Prostate gland (tissue), 2 donors: ENCODE results near the gene BTBD1. TPM values are rescaled to one million over a fixed set of nuclear protein-coding genes. Genes with fewer than 3 reads are reported as not detected.

Source experiments
- DNase-seq: peaks from one replicate; pipeline ENCODE4 v3.0.0-alpha.2; 2019; ENCODE audit warnings: low spot score
- H3K27ac ChIP-seq, 2 donors: fragments of 200-600 bp; sonication (generic); 2 replicates each; pipeline ENCODE4 v1.5.1; 2017 to 2019
- H3K27me3 ChIP-seq: fragments of 200-600 bp; sonication (generic); replicated peaks from 2 replicates; pipeline ENCODE4 v1.5.1; 2019; ENCODE audit not compliant: insufficient read depth
- H3K36me3 ChIP-seq, 2 donors: fragments of 200-600 bp; sonication (generic); 1 replicate in 1 of 2; 2 replicates in 1 of 2; pipeline versions ENCODE4 v1.5.1 to v1.8.1; 2017 to 2019
- H3K4me1 ChIP-seq: fragments of 200-600 bp; sonication (generic); replicated peaks from 2 replicates; pipeline ENCODE4 v1.5.1; 2019
- H3K4me3 ChIP-seq, 2 donors: fragments of 200-600 bp; sonication (generic); 2 replicates each; pipeline ENCODE4 v1.5.1; 2017 to 2019
- H3K9me3 ChIP-seq: fragments of 200-600 bp; sonication (generic); 2 replicates; pipeline ENCODE4 v1.5.1; 2017
- POLR2A ChIP-seq: fragments of 450-650 bp; IDR thresholded peaks from one replicate; pipeline ENCODE4 v1.6.1; 2016; ENCODE audit warnings: antibody characterized with exemption, mild to moderate bottlenecking
- POLR2AphosphoS5 ChIP-seq: sonication (generic); formaldehyde crosslinking; IDR thresholded peaks from one replicate; pipeline ENCODE4 v1.6.1; 2017; ENCODE audit warnings: antibody characterized with exemption
- WGBS: methylation state at CpG from one replicate; pipeline ENCODE4 v1.1.5; 2018; 5-methylcytosine and 5-hydroxymethylcytosine counted together
- intact Hi-C: fragments of 100-400 bp; cut with DNase I; formaldehyde crosslinking; loops from one replicate; pipeline ENCODE4 v1.14.2; 2022
- total RNA-seq, 2 donors: library from RNA; depleted of rRNA; stranded (reverse); fragments of >200 nt; gene quantifications; one replicate each; pipeline ENCODE4 v1.1.0, GENCODE V29; 2016
- TF ChIP-seq, protein P1 (sequence below), 4 experiments: fragments of 200-600 bp in 2 of 4; fragments of 450-650 bp in 2 of 4; sonication (generic) in 2 of 4; IDR thresholded peaks; 1 replicate in 3 of 4; 2 replicates in 1 of 4; pipeline ENCODE4 v1.5.1; 2016 to 2019; ENCODE audit warnings: antibody characterized with exemption in 4 of 4, mild to moderate bottlenecking in 2 of 4, moderate library complexity in 2 of 4

Gene BTBD1
- total RNA-seq, 2 donors from 2014 or later = 56.6 to 71.3 TPM

DNA sequence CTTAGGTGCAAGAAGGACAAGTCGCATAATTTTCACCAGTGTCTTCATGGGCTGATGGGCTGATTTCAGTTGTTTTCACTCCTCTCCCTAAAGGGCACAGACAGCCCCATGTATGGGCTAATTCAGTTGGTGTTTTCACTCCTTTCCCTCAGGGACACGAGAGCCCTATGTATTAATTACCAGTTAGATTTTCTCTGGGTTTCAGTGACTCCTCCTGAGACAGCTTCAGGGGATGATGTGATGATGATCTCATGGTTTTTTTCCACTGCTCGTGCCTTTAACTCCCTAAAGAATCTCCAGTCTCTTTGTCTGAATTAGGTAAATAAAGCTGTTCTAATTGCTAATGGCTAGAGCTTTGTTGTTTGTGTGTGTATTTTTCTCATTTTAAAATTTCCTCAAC, 71.1 kb downstream of the BTBD1 start:
- Histone ChIP-seq H3K27me3 (no peaks in the 10 kb centered on the region), H3K4me1 (peaks cover 7% of the 10 kb centered on the region), H3K36me3 (no peaks in the 10 kb centered on the region), H3K4me3 (no peak overlapping the region), H3K9me3 (no peaks in the 10 kb centered on the region), H3K27ac (no peak overlapping the region)
- no peak for DNase-seq
- intact Hi-C loops = no loop called here
- 71% methylated on average over 3 of the region's 3 CpGs for WGBS
- TF ChIP-seq, protein P1, sequence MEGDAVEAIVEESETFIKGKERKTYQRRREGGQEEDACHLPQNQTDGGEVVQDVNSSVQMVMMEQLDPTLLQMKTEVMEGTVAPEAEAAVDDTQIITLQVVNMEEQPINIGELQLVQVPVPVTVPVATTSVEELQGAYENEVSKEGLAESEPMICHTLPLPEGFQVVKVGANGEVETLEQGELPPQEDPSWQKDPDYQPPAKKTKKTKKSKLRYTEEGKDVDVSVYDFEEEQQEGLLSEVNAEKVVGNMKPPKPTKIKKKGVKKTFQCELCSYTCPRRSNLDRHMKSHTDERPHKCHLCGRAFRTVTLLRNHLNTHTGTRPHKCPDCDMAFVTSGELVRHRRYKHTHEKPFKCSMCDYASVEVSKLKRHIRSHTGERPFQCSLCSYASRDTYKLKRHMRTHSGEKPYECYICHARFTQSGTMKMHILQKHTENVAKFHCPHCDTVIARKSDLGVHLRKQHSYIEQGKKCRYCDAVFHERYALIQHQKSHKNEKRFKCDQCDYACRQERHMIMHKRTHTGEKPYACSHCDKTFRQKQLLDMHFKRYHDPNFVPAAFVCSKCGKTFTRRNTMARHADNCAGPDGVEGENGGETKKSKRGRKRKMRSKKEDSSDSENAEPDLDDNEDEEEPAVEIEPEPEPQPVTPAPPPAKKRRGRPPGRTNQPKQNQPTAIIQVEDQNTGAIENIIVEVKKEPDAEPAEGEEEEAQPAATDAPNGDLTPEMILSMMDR (IDR thresholded peaks at IDR 0.05) = no peak
- TF ChIP-seq POLR2A (no peak), POLR2AphosphoS5 (no peak)

GRCh38 chr15:82995076-82995475, 72.0 kb downstream of the BTBD1 start:
- Histone ChIP-seq H3K36me3 (no peaks in the 10 kb centered on the region), H3K4me3 (no peak overlapping the region), H3K4me1 (peaks cover 5% of the 10 kb centered on the region), H3K27ac (no peak overlapping the region), H3K27me3 (no peaks in the 10 kb centered on the region), H3K9me3 (no peaks in the 10 kb centered on the region)
- TF ChIP-seq, protein P1 (IDR thresholded peaks at IDR 0.05) = no peak
- no peak for TF ChIP-seq POLR2AphosphoS5
- 81% methylated on average over 2 of the region's 2 CpGs for WGBS
- intact Hi-C loops = no loop called here
- DNase-seq = no peak

GRCh38 chr15:82993144-82993543, 73.9 kb downstream of the BTBD1 start:
- TF ChIP-seq, protein P1 (IDR thresholded peaks at IDR 0.05) = no peak
- TF ChIP-seq POLR2A = no peak
- no peak for TF ChIP-seq POLR2AphosphoS5
- intact Hi-C loops = no loop called here
- 56% methylated on average over 4 of the region's 4 CpGs for WGBS

DNA sequence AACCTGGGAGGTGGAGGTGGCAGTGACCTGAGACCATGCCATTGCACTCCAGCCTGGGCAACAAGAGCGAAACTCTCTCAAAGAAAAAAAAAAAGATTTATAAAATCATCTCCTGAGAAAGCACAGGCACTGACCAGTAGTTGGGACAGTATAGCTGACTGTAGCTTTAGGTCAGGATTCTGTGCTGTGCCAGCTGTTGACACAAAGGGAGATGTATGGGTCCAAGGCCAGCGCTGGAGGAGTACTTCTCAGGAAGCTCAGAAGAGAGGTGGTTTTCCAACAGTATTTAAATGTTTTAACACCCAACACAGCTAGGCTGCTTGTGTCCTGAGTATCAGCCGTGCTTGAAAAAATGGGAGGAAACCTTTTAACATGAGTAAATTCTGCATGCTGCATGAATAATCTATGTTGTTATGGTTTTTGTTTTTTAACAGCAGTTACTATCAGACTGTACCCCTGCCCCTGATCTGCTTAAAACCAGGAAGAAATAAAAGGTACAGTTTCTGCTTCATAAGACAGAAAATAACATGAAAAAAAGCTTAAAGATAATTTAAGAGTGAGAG, 74.5 kb downstream of the BTBD1 start:
- WGBS = 91% methylated on average over 3 of the region's 3 CpGs
- H3K4me1 ChIP-seq = no peaks in the 10 kb centered on the region
- intact Hi-C loops = no loop called here

More at GRCh38 chr15:82993144-82993543, 73.9 kb downstream of the BTBD1 start:
- Histone ChIP-seq H3K36me3 (no peaks in the 10 kb centered on the region), H3K4me3 (no peak overlapping the region), H3K9me3 (no peaks in the 10 kb centered on the region), H3K4me1 (no peaks in the 10 kb centered on the region), H3K27ac (no peak overlapping the region), H3K27me3 (no peaks in the 10 kb centered on the region)
- DNase-seq = no peak

DNA sequence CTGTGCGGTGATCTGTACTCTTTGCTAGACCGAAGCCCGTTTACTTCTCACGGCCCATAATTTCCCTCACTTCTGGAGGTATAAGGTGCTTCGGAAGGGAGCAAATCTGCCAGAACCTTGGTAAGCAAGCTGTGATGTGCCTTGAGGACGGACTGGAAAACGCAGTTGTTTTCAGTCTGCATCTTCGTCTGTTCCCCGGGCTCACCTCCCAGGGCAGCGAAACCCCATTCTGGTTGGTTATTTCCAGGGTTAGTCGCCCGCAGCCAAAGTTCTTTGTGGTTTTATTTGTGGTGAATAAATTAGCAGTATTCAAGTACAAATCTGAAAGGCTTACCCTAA, 80.6 kb downstream of the BTBD1 start:
- no peaks in the 10 kb centered on the region for H3K27me3 ChIP-seq
- intact Hi-C loops = no loop called here
- no peaks in the 10 kb centered on the region for H3K9me3 ChIP-seq
- no peaks in the 10 kb centered on the region for H3K36me3 ChIP-seq
- TF ChIP-seq POLR2A = no peak
- no peak for TF ChIP-seq POLR2AphosphoS5
- TF ChIP-seq, protein P1 (IDR thresholded peaks at IDR 0.05) = no peak
- 0% methylated on average over 12 of the region's 12 CpGs for WGBS
- H3K27ac ChIP-seq = peak overlapping the region; percentile 76 to 80
- peaks cover 7% of the 10 kb centered on the region for H3K4me1 ChIP-seq
- no peak for DNase-seq
- peak overlapping the region; percentile 72 to 81 for H3K4me3 ChIP-seq

More for the DNA sequence above, 74.5 kb downstream of the BTBD1 start:
- no peak for DNase-seq
- no peaks in the 10 kb centered on the region for H3K36me3 ChIP-seq
- no peak for TF ChIP-seq POLR2AphosphoS5
- TF ChIP-seq POLR2A = no peak
- TF ChIP-seq, protein P1 (IDR thresholded peaks at IDR 0.05) = no peak
- no peak overlapping the region for H3K27ac ChIP-seq
- no peak overlapping the region for H3K4me3 ChIP-seq
- no peaks in the 10 kb centered on the region for H3K9me3 ChIP-seq
- H3K27me3 ChIP-seq = no peaks in the 10 kb centered on the region
